ENCODE data around the gene TM9SF3. TPM values are rescaled to one million over a fixed set of nuclear protein-coding genes. Genes with fewer than 3 reads are reported as not detected.

The TM9SF3 gene
- total RNA-seq = 86.9 TPM

GRCh38 chr10:96586419-96587263 lies at the start of gene TM9SF3:
Gene TM9SF3 (minus strand): TSS chr10:96587012. CDS start chr10:96586835, 177 bp downstream.

GRCh38 chr10:96513698-96514561 lies 72.9 kb downstream of the TM9SF3 start, which contains the start of gene TLL2:
Gene TLL2 (minus strand): TSS chr10:96513926. CDS start chr10:96513685, 241 bp downstream.

Small RNAs within 50 kb of the gene (small RNA-seq; reads per million reads assigned to genes)
- gene RNA5SP324 (ENCODE audit: low replicate concordance) = not detected

Other genes starting within 250 kb of the TM9SF3 start
- not detected for gene OPALIN, start 228.0 kb downstream of the TM9SF3 start, total RNA-seq
- gene TLL2, start 73.1 kb downstream of the TM9SF3 start, total RNA-seq = 0.53 TPM
- gene PIK3AP1, start 133.5 kb upstream of the TM9SF3 start, total RNA-seq = 10.5 TPM
- 43.8 TPM for gene LCOR, start 245.3 kb upstream of the TM9SF3 start, total RNA-seq